NK-92 (cell line): ENCODE results near the gene KDM1A.

ENCODE experiments used
- DNase-seq: peaks from one replicate; lab custom pipeline; 2025; ENCODE audit not compliant: unreplicated experiment; lab: John Stamatoyannopoulos, UW

The KDM1A gene

DNA sequence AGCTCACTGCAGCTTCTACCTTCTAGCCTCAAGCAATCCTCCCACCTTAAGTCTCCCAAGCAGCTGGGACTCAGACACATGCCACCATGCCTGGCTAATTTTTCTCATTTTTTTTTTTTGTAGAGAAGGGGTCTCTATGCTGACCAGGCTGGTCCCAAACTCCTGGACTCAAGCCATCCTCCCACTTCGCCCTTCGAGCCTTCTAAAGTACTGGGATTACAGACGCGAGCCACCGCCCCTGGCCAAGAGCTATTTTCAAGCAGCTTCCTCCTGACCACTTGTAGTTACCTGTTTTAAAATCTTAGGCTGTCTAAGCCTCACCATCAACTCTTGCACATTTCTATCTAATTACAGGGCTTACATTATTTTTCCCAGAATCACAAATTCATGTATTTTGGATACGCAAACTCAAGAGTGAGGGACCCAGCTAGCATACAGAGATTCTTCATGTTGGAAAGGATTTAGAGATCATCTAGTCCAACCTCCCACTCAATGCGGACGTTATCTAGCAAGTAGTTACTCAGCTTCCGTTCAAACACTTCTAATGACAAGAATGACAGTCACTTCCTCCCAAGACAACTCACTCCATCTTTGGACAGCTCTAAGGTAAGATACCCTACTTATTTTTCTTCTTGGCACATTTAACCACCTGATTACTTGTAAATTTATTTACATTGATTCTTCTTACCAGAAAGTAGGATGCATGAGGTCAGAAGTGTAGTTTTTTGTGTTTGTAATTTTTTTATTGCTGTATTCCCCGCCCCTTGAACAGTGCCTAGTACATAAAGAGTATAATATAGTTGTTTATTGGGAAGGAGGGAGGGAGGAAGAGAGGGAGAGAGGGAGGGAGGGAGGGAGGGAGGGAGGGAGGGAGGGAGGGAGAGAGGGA is 84.0 kb downstream of the KDM1A start:
- DNase-seq = no peak

DNA sequence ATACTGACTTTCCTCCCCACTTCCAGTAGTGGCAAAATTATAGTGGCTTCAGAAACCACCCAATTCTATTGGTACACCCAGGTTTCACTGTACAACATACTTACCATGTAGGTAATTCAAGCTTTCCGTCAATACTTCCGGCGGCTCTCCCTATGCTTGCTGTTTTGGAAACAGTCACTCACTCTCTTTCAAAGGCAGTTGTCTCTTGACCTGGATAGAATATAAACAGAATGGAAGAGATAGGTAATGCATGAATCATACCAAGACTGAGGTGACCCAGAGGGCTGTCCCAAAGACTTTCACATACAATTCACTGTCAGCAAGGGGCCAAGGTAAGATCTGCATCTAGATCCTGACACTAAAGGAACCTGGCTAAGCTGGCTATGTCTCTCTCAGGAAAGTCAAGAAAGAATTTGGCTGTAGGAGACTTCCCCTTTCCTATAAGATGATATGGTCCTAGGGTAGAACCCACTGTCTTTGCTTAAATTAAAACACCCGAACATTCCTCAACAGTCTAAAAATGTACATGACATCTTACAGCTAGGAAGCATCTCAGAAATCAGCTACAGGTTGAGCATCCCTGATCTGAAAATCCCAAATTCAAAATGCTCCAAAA is 89.8 kb downstream of the KDM1A start:
- no peak for DNase-seq

DNA sequence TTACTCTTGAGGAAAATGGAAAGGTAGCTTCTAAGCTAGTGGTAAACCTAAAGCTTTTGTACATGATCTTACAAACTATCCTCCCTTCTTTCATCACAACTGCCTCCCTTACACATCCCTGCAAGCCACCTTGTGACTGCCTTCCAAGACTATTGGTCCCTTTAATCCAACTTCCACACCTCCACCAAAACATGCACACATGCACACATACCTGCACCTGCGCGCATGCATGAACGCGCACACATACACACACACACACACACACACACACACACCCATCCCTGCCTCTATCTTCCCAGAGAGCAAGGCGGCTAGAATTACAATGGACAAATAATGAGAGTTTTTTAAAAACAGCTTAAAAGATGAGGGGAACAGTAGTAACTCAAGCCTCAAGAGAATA is 91.1 kb downstream of the KDM1A start:
- DNase-seq = no peak

DNA sequence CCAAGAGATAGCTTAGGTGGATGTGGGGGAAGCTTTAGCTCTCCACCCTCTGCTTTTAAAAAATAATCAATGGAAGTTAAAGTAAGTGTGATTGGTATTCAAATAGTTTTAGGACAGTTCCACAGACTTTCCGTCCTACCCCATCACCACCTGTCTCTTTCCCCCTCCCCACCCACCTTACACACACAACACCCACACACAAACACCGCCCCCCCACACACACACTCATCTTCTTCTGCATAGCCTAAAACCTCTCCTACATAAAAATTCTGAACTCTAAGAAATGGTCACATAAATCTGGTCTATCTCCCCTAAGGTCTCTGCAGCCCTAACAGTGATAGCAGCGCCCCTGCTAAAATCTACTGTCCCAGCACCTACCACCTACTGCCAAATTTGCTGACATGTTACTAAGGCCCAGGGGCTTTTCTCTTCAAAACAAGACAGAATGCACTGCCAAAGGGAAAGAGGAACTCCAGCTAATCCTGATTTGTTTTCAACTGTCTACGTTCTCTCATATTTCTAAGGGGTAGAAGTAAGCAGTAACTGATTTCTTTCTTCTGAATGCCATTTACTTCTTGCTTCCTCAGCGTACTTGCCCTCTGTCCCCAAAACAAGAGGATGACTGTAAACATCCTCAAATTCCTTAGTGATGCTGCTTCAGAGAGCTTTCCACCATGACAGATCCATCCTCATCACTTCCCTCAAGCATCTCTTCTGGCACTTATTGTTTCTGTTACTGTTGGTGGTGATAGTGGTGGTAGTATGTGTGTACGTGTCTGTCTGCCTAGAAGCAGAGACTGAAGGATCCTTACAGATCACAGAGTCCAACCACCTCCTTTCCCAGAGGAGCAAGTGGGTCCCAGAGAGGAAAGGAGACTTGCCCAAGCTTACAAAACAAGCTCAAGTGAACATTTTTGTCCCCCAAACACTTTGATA is 92.6 kb downstream of the KDM1A start:
- DNase-seq = no peak

DNA sequence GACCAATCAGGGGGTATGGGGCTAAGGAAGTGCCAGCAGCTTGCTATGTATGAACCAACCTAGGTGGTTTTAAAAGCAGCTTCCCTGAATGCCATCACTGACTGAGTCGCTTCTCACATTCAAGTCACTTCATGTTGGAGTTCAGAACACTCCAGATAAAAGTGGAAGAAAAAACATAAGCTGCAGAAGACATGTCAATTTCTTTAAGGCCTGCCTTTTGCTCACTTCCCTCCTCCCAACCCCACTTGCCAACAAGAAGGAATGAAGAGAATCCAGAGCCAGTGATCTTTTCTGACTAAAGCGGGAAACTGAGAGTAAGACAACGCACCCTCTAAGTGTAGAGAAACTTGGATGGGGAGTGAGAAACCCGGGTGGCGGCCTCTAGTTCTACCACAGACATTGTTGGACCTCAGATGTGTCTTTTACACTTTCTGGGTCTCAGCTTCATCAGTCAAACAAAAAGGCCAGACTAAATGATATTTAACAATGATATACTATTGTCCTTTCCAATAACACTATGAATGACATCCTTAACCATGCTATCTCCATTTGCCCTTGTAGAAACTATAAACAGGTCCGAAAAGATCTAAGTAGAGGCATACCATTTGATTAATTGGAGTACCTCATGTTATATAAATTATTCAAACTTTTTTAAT is 95.3 kb downstream of the KDM1A start:
- DNase-seq = no peak

DNA sequence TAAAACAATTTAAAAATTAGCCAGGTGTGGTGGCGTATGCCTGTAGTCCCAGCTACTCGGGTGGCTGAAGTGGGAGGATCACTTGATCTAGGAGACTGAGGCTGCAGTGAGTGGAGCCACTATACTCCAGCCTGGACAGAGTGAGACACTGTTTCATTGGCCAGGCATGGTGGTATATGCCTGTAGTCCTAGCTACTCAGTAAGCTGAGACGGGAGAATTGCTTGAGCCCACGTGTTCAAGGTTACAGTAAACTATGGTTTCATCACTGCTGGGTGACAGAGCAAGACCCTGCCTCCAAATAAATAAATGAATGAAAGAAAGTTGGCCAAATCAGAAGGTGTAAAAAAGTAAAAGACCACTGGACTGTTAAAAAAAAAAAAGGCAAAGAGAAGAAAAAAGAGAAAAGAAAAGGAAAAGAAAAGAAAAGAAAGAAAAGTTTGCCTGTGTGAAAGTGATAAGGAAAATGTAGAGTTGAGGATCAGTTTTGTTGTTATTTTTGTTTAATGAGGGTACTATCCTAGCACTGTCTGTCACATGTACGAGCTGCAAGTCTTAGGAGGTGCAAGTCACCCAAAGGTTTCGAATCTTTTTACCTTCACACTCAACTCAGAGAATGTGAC is 97.1 kb downstream of the KDM1A start:
- DNase-seq = no peak

DNA sequence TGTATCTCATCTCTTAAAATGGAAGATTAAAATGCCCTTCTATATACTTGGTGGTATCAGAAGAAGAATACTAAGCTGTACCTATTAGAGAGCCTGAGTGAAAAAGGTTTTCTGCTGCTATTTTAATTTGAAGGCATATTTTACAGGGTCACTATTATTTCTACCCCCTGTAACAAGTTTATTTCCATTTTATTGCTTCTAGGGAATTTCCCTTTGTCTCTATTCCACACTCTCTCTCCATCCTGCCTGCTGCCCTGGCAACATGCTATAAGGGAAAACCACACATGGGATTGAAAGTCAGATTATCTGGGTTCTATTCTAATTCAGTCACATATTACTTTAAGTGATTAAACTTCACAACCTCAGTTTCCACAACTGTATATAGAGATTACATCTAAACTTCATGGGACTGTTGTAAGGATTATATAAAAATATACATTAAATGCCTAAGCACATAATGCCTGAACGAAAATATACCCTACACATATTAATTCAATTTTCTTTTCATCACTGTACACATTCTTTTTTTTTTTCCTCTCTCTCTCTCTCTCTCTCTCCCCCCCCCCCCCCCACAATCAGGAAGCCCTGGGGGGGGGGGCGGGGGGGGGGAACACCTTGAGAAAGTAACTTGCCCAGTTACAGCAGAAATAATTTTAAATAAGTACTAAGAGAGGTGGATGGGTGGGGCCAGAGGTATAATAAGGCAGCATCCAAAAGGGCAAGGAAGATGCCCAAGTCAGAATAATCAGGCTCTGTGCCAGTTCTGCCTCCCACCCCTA is 97.8 kb downstream of the KDM1A start:
- DNase-seq = no peak

DNA sequence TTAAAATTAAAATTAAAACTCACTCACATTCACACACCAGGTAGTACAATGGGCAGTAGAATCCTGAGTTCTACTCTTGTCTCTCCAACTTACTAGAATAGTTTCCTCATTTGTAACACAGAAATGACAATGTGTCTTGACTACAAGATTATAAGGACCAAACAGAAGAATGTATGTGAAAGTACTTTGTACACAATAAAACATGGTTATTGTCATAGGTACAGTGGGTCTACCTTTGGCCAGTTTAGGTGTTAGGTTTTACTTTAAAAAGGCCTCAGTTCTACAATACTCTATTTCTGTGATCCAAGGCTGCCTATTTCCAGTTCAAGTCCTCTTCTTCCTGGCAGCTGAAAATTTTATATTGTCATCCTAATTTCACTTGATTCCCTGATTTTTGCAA is 99.1 kb downstream of the KDM1A start:
- DNase-seq = no peak

DNA sequence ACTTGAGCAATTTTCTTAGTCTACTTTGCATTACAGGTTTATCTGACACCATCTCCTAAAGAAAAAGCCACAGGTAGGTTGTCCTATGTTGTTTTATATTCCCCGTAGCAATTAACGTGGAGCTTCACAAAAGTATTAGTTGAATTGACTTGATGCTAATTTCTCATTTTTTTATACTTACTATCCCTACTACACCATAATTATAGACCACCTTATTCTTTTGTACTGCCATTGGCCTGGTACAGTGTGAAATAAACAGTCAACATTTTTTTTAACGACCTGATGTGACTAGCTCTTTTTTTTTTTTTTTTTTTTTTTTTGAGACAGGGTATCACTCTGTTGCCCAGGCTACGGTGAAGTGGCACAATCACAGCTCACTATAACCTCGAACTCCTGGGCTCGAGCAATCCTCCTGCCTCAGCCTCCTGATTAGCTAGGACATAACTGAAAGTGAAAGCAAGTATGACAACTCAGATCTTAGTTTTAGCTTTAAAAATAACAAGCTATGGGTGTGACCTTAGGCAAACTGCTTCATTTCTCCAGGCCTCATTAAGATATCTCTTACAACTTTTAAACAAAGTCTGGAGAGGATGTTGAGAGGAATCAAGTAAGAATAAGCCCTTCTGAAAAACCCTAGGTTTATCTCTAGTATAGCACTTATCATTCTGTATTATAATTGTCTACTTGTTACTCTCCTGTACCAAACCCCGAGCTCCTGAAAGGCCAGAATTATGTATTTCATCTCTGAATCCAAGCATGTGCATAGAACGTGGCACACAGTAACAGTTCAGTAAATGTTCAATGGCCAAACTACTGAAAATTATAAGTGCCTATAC is 99.9 kb downstream of the KDM1A start:
- DNase-seq = no peak

DNA sequence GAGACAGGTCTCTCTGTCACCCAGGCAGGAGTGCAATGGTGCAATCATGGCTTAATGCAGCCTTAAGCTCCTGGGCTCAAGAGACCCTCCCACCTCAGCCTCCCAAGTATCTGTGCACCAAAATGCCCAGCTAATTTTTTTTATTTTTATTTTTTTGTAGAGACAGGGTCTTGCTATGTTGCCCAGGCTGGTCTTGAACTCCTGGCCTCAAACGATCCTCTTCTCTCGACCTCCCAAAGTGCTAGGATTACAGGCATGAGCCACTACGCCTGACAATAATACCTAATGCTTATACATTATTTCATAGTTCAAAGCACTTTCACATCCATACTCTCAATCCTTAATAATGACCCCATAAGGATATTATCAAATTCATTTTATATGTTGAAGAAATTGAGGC is 101.1 kb downstream of the KDM1A start:
- DNase-seq = no peak

DNA sequence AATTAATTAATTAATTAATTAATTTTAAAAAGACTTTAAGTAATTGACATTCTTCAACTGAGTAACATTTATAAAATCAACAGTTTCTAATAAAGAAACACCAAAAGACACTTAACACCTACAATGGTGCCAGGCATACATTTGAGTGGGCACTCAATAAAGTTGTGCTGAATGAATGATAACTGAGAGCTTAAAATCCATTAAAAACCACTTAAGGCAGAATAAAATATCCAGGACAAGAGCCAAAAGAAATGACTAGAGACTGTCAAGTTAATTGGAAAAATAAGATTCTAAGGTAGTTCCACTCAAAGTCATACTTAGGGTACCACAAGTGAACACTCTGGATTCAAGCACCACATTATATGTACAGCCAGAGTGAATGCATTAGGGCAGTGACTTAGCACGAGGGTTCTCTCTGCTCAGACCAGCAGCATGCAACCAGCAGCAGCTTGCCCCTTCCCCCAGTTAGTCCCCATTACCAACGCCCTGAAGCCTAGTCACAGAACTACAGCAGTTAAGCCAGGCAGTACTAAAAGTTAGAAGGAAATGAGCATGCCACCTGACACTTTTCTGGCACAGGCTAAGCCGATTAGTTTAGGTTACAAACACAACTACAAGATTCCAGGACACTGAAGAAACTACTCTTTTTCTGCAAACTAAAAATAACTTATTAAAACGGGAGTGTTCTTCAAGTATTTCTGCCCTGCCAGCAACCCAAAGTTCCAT is 102.9 kb downstream of the KDM1A start:
- DNase-seq = no peak

DNA sequence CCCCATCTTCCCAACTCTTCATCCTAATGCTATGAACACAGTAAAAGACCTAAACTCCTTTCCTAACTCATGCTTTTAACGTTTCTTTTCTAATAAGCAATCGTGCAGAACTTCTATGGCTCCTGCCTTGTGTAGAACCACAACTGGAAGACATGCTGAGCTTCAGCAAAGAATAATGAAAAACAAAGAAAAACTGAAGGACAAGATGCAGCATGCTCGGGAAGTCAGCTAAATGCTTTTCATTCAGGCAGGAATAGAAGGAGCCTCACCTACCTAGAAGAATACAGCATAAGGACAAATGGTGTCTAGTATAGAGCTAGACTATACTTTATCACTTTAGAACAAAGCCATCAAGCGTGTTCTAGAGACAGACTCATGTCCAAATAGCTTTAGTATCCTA is 103.5 kb downstream of the KDM1A start:
- DNase-seq = no peak

DNA sequence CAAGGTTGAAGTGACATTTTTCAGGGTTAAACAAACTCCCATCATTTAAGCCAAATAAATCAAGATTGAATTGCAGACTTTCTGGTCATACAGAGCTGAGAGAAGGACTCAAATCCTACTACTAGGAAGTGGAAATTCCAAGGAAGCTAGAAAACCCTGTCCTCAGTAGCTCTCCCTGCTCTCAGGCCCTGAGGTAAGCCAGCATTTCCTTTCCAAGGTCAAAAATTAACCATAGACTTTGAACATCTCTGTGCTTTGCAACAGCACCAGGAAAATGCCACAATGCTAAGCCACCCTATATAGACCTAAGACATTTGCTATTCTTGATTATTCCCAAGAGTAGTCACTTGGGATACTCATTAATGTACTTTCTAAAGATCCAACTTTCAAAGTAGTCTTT is 104.3 kb downstream of the KDM1A start:
- DNase-seq = no peak

DNA sequence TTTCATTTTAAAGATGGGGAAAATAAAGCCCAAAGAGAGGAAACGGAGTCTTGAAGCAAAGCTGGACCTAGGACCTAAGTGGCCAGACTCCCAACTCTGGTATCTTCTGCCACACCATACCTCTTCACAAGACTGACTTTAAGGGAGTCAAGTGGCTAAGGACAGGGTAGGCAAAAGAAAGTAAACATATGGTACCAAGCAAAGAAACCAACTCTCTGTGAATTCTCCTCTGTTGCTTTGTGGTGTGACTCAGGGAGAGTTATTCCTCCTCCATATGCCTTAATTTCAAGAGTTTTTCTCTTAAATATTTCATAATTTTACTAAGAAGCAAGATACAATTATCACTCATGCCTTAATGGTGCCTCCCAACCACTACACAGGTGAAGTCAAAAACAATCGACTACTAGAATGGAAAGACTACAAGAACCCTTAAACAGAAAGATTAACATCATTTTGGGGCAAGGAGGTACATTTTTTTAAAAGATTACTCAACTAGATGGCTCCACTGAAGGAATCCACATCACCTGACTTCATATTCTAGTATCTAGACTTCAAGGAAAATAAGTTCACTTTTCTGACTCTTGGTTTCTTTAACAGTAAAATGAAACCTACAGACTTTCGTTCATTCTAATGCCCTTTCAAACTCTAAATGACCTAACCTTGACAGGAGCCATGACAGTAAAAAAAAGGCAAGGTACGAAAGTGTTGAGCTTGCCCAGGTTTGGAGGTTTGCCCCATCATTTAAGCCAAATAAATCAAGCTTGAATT is 105.2 kb downstream of the KDM1A start:
- no peak for DNase-seq

DNA sequence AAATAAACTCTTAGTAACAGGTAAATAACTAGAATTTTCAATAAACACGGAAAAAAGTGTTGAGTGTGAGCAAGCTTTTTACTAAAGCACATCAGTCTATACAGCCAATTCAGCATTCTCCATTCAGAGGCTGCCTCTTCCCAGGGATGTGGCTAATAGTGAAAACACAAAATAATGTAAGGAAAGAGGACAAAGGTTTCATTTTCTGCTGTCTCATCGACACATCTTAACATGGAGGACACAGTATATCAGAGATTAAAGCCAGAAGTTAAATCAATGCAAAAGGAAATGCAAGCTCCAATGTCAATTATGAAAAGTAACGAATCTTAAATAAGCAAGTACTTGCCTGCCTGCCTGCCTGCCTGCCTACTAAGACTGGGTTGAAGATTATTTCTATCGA is 106.2 kb downstream of the KDM1A start:
- DNase-seq = no peak

DNA sequence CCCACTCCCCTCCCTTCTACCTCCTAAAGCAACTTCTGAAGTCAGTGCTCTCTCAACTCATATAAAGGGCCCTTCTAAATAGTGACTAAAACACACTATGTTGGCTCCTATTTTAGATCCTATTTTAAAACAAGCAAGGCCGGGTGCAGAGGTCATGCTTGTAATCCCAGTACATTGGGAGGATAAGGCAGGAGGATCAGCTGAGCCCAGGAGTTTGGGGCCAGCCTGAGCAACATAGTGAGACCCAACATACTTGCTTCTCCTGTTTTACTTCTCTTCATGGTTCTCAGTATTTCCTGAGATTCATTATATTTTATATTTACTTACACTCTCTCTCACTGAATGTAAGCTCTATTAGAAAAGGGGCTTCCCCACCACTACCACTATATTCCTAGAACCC is 106.9 kb downstream of the KDM1A start:
- DNase-seq = no peak

DNA sequence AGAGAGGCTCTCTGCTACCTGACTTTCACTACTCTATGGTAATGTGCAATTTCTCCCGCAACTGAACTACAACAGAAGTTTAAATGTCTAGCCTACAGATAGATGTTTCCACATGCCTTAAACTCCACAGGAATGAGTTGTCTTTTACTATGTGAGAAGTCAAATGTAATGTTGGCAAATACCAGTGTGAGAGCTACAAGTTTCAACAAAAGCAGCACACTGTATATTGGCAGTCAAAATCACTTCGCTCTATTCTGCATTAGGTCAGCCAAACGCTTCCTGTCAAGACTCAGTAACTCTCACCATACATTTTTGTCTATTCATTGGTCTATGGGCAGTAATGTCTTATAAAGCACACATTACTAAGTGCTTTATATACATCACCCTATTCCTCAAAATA is 107.5 kb downstream of the KDM1A start:
- DNase-seq = no peak

DNA sequence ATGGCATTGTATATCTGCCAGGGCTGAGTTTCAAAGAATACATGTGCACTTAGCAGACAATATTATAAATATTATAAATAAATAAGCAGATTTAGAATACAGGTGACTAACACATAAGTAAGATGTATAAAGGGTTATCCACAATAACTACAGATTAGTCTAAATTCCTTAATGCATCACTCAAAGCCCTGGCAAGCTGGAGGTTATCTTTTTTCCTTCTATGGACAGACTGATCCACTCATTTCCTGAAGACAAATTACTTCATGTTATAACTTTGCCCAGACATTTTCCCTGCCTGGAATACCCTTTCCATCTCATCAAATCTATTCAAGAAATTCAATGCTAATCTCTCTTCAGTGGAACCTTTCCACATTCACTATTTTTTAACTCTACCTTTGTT is 110.6 kb downstream of the KDM1A start:
- no peak for DNase-seq
